NCI-H2107 (cell line): Measurements from ENCODE around the gene CPNE4.

Experiments
- DNase-seq: peaks from one replicate; lab custom pipeline; 2025; lab: John Stamatoyannopoulos, UW

The CPNE4 gene

GRCh38 chr3:131735116-131735515, 299.7 kb downstream of the CPNE4 start:
- DNase-seq: no peak

GRCh38 chr3:131733086-131733841, 301.6 kb downstream of the CPNE4 start:
- no peak for DNase-seq

- DNase-seq: no peak
Measured at GRCh38 chr3:131731709-131732108, 303.1 kb downstream of the CPNE4 start.

GRCh38 chr3:131730581-131730980, 304.2 kb downstream of the CPNE4 start:
- DNase-seq: no peak

- no peak for DNase-seq
Measured at GRCh38 chr3:131729643-131730017, 305.2 kb downstream of the CPNE4 start.

GRCh38 chr3:131728898-131729642, 305.7 kb downstream of the CPNE4 start:
- no peak for DNase-seq

GRCh38 chr3:131725414-131725813, 309.4 kb downstream of the CPNE4 start:
- no peak for DNase-seq

- no peak for DNase-seq
Measured at GRCh38 chr3:131723343-131723742, 311.5 kb downstream of the CPNE4 start.

GRCh38 chr3:131717493-131717892, 317.3 kb downstream of the CPNE4 start:
- DNase-seq: no peak

GRCh38 chr3:131716943-131717342, 317.9 kb downstream of the CPNE4 start:
- DNase-seq: no peak

GRCh38 chr3:131716007-131716406, 318.8 kb downstream of the CPNE4 start:
- DNase-seq: no peak

- DNase-seq: no peak
Measured at GRCh38 chr3:131714585-131715220, 320.1 kb downstream of the CPNE4 start.

- DNase-seq: no peak
Measured at GRCh38 chr3:131713416-131714123, 321.2 kb downstream of the CPNE4 start.

GRCh38 chr3:131712662-131713061, 322.2 kb downstream of the CPNE4 start:
- no peak for DNase-seq

GRCh38 chr3:131711114-131711768, 323.6 kb downstream of the CPNE4 start:
- DNase-seq: no peak

GRCh38 chr3:131708241-131708640, 326.6 kb downstream of the CPNE4 start:
- no peak for DNase-seq

GRCh38 chr3:131705558-131706051, 329.2 kb downstream of the CPNE4 start:
- DNase-seq: no peak

GRCh38 chr3:131705099-131705498, 329.7 kb downstream of the CPNE4 start:
- no peak for DNase-seq

- no peak for DNase-seq
Measured at GRCh38 chr3:131704098-131704497, 330.7 kb downstream of the CPNE4 start.

- no peak for DNase-seq
Measured at GRCh38 chr3:131702146-131702545, 332.7 kb downstream of the CPNE4 start.

- no peak for DNase-seq
Measured at GRCh38 chr3:131701153-131701770, 333.6 kb downstream of the CPNE4 start.
